Activated T-cell treated with anti-CD3 and anti-CD28 coated beads, Interleukin-2, amount 50 U/mL, for 48 hours (primary cell): Measurements from ENCODE around the gene TMPO.
"Not testable (repeated sequence)": the region's sequence is repeated elsewhere in the genome, so short reads cannot be mapped to it uniquely, and the experiment has no call there.

ENCODE experiments used
- DNase-seq, 2 experiments: peaks; one replicate each; pipeline ENCODE4 v3.0.0-alpha.2; 2020

The TMPO gene

DNA sequence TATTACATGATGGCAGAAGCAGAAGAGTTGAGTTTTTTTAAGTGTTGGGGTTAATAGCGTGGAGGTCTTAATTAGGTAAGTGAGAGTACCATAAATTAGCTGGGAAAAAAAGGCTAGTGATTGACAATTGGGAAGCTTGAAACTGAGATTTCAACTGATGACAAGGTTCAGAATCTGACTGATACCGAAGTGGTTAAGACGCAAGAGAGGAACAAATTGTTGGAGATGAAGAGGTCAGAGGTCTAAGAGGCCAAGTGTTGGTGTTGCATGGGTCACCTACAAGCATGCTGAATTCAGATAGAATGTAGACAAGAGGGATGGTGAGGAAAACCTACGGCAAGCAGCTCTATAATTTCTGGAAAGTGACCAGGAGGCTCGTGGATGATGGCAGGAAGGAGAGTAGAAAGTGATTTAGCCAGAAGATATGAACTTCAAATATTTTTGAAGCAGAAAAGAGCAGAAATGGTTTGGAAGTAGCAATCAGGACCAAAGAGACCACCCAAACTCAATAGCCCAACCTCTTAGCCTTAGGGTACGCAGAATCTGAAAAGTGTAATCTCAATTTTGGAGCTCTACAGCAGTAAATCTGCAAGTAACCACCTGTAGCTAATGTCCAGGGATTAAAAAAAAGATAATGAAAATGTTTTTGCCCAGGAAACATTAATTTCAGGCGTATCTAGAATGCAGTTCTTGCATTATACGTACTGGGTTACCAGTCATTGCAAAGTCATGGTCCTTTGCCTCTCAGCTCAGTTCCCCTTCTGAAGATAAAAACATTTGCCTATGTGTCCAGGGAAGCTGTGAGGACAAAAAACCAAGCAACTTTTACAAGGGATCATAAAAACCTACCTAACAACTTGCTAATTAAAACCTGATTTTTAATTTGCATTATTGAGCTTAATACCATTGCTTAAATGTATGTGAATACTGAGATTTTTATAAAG is 1.7 kb upstream of the TMPO start:
- DNase-seq: peak; percentile 11 to 14

DNA sequence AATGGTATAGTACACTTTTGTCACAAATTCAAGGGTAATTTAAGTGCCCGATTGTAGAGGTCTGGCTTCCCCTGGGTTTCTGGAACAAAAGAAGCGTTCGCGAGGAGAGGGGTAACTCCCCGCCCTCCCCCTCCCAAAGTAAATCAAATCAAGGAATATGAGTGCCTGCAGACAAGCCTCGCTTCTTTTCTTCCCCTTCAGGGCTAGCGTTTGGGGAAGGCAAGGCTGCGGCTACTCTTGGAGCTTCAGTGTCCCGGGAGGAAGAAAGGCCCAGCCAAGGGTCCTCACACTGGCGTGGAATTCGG is 456 bp upstream of the TMPO start:
- no peak for DNase-seq

DNA sequence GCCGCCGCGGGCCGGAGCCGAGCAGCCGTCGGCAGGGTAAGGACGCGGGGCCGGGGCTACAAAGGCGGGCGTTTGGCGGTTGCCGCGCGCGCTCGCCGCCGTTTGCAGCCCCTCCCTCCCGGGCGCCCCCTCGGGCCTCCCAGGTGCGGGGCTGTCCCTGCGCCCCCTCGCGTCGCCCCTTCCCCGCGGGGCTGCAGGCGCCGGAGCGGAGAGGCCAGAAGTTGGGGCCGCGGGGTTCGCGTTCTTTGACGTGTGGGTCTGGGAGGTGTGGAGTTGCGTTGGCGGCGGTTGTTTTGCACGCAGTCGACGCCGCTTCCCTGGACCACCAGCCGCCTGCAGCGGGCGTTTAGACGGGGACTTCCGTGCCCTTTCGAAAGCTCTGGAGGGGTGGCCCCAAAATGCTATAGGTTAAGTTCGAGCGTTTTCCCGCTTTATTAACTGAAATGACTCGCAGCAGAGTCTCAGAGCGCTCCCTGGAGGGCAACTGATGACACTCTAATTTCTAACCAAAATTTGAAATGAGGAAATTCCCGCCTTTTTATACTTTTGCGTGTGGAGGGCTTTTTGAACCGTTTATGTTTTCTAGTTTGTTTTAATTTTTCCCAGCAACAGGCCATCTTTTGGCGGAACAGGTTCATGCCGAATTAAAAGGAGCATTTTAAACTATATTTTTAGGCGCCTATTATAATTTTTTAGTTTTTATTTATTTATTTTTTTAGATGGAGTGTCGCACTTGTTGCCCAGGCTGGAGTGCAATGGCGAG is 902 bp downstream of the TMPO start:
- DNase-seq: peak; percentile 88 to 91

DNA sequence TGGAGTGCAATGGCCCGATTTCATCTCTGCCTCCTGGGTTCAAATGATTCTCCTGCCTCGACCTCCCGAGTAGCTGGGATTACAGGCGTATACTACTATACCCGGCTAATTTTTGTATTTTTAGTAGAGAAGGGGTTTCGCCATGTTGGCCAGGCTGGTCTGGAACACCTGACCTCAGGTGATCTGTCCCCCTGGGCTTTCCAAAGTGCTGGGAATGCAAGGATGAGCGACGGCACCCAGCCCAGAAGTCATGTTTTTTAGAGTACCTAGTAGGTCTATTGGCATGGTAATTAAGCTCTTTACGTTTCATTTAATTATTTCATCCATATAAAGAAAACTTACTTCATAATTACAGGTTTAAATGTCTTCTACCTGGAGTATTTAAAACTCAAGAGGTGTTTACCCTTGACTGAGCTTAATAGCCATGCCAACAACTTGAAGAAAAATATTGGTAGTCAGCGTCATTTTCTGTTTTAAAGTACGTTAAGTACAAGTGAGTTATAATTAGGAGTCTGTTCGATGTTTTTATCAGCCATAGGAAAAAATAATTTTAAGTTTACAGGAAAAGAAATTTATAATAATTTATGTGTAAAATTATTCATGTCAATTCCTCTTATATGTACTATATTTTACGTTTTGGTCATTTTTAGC is 4.0 kb downstream of the TMPO start:
- DNase-seq: no peak

DNA sequence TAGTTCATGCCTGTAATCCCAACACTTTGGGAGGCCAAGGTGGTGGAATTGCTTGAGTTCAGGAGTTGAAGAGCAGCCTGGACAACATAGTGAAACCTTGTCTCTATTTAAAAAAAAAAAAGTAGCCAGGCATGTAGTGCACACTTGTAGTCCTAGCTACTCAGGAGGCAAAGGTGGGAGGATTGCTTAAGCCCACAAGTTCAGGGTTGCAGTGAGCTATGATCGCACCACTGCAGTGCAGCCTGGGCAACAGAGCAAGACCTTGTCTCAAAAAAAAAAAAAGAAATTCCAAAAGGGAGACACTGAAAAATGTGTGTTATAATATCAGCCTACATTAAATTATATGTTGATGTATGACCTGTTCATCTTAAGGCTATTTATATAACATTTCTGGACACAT is 14.7 kb downstream of the TMPO start:
- DNase-seq: no peak

DNA sequence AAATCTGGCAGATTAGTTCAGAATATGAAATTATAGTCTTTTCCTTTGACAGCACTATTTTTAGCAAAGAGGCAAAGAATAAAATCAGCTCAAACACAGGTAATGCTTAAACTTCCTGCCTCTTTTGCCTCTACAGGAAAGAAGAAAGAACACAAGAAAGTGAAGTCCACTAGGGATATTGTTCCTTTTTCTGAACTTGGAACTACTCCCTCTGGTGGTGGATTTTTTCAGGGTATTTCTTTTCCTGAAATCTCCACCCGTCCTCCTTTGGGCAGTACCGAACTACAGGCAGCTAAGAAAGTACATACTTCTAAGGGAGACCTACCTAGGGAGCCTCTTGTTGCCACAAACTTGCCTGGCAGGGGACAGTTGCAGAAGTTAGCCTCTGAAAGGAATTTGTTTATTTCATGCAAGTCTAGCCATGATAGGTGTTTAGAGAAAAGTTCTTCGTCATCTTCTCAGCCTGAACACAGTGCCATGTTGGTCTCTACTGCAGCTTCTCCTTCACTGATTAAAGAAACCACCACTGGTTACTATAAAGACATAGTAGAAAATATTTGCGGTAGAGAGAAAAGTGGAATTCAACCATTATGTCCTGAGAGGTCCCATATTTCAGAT is 17.4 kb downstream of the TMPO start:
- DNase-seq: no peak

DNA sequence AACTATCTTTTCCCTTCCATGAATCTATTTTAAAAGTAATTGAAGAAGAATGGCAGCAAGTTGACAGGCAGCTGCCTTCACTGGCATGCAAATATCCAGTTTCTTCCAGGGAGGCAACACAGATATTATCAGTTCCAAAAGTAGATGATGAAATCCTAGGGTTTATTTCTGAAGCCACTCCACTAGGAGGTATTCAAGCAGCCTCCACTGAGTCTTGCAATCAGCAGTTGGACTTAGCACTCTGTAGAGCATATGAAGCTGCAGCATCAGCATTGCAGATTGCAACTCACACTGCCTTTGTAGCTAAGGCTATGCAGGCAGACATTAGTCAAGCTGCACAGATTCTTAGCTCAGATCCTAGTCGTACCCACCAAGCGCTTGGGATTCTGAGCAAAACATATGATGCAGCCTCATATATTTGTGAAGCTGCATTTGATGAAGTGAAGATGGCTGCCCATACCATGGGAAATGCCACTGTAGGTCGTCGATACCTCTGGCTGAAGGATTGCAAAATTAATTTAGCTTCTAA is 18.4 kb downstream of the TMPO start:
- no peak for DNase-seq

DNA sequence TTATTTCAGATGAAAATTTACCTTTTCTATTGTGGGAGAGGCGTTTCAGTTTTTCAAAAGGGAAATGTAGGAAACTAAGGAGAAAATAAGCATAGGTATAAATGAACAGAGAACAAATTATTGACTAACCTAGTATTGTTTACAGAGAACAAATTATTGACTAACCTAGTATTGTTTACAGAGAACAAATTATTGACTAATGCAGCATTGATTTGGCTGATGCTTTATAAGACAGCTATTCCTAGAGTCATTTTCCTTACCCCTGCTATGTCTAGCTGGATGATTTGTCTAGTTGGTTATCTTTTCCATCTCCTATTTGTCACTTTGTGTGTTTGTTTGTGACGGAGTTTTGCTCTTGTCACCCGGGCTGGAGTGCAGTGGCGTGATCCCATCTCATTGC is 22.6 kb downstream of the TMPO start:
- no peak for DNase-seq

DNA sequence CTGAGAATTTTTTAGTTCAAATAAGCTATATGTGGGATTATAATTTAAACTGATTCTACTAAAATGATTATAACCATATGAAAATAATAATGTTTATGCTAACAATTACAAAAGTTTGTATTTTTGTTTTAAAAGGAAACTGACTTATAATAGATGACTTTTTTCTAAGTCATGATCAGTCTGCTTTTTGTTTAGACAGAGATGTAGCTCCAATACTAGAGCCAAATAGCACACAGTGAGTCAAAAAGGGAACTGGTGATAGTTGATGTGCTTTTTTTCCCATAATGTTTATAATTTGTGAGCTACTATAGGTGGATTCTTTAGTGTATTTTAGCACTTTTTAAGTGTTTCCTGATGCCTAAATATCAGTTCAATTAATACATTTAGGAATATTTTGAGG is 28.3 kb downstream of the TMPO start:
- no peak for DNase-seq

DNA sequence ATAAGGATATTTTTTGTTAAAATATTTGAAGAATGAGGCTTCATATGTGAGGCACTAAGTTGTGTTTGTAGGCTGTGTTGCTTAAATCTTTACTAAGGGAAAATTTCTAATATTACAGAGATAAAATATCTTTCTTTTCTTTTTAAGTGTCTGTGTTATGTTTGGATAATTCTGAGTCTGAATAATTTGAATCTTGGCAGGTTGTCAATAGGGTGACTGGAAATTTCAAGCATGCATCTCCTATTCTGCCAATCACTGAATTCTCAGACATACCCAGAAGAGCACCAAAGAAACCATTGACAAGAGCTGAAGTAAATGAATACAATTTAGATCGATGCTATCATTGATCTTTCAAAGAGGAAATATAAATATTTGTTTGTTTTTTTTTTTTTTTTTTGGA is 29.4 kb downstream of the TMPO start:
- DNase-seq: no peak

DNA sequence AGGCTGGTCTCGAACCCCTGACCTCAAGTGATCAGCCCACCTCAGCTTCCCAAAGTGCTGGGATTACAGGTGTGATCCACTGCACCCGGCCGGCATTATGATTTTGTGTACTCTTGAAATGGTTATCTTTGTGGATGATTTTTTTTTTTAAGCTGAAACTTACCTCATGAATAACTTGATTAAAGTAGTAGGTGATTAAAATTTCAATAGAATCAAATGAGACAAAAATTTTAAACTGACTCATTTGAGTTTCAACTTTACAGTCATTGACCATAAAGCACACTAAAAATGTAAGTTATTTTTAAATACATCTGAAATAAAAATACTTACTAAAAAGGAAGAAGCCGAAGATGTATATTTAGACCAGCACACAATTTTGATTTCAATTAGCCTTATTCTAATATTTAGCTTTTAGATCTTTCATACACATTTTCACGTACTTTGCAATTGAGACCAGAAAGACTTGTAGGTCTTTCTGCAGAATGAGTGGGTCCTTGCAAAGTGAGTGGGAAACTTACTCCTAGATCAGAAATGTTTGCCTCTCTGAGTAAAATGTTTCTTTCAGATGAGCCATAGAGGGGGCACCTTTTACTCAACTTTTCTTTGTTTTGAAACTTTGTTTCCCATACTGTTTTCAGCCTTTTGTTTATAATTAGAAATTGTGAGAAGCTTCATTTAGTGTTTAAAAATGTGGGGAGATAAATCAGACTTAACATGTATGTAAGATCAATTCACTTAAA is 34.2 kb downstream of the TMPO start:
- no peak for DNase-seq

DNA sequence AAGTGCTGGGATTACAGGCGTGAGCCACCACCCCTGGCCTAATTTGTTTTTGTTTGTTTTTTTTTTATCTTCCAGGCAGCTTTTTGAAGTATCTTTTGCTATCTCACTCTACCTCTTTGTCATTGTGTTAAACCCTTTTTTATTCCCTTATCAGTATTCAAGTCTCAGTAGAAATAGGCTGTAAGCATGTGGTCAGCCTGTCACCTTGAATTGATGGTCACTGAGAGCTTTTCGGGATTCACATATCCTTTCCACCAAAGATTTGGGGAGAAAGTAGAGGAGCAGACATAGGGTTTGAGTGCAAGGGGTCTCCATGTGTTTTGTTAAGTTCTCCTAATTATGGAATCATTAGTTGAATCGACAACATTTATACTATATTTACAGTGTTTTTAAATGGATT is 36.4 kb downstream of the TMPO start:
- no peak for DNase-seq

DNA sequence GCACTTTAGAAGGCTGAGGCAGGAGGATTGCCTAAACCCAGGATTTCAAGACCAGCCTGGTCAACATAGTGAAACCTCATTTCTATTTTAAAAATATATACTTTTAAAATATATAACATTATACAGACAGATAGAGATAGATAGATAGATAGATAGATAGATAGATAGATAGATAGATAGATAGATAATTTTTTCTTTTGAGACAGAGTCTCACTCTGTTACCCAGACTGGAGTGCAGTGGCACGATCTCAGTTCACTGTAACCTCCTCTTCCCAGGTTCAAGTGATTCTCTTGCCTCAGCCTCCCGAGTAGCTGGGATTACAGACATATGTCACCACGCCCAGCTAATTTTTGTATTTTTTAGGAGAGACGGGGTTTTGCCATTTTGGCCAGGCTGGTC is 42.7 kb downstream of the TMPO start:
- DNase-seq: not testable (repeated sequence)

DNA sequence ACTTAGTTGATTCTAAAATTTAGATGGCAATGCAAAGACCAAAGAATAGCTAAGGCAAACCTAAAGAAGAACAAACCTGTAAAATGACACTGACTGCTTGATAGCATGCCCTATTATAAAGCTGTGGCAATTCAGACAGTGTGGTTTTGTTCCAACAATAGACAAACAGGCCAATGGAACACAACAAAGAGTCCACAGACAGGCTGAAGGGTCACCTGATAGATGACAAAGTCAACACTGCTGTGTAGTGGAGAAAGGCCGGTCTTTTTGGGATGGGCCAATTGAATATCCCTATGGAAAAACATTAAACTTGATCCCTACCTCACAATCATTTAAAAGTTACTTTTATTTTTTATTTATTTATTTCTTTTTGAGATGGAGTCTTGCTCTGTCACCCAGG is 44.3 kb downstream of the TMPO start:
- DNase-seq: no peak

DNA sequence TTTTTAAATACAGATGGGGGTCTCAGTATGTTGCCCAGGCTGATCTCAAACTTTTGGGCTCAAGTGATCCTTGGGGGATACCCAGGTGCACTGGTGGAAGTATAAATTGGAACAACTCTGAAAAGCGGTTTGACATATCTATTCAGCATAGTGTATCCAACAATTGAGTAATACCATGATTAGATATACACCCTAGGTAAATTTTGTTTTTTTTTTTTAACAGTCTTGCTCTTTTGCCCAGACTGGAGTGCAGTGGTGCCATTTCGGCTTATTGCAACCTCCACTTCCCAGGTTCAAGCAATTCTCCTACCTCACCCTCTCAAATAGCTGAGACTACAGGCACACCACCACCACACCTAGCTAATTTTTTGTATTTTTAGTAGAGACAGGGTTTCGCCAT is 46.5 kb downstream of the TMPO start:
- no peak for DNase-seq

DNA sequence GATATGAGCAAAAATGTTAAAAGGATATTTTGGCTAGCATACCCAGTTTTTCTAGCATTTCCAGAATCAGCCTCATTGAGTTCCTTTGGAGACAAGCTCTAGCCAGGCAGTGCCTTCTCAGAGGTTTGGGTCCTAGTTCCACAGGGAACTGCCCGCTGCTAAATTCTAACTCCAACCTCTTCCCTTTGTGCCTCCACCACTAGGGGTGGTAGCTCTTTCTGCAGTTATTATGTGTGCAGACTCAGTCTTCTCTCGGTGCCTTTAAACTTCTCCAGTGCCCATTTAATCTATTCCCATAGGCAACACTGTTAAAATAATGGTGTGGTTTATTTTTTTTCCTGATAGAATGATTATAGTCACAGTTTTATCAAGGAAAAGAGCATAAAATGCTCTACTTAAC is 56.6 kb downstream of the TMPO start:
- no peak for DNase-seq

DNA sequence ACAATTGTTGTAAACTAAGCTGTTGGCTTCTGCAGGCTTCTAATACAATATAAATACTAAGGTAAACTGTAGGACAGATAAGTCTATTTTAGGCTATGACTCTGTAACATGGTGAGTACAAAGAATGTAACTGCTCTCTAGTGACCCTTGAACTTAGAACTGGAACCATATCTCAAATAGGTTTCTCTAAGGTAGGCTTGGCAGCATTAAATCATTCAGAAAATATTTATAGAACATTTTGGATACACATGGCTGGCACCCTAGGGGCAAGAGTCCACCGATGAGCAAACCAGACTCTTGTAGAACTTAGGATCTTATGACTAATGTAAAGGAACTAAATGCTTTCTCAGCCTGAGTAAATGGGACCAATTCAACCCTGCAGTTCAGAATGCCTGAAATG is 58.7 kb downstream of the TMPO start:
- DNase-seq: no peak

DNA sequence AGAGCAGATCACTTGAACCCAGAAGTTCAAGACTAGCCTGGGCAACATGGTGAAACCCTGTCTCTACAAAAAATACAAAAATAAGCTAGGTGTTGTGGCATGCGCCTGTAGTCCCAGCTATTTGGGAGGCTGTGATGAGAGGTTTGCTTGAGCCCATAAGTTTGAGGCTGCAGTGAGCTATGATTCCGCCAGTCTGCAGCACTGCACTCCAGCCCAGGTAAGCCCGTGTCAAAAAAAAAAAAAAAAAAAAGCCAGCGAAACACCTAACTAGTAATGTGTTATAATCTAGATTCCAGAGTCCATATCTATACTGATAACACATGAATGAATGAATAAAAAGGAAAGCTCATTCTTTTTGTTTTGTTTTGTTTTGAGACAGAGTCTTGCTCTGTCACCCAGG is 59.6 kb downstream of the TMPO start:
- DNase-seq: no peak

DNA sequence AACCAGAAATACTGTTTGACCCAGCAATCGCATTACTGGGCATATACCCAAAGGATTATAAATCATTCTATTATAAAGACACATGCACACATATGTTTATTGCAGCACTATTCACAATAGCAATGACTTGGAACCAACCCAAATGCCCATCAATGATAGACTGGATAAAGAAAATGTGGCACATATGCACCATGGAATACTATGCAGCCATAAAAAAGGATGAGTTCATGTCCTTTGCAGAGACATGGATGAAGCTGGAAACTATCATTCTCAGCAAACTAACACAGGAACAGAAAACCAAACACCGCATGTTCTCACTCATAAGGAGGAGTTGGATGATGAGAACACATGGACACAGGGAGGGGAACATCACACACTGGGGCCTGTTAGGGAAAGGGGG is 61.4 kb downstream of the TMPO start:
- not testable (repeated sequence) for DNase-seq

DNA sequence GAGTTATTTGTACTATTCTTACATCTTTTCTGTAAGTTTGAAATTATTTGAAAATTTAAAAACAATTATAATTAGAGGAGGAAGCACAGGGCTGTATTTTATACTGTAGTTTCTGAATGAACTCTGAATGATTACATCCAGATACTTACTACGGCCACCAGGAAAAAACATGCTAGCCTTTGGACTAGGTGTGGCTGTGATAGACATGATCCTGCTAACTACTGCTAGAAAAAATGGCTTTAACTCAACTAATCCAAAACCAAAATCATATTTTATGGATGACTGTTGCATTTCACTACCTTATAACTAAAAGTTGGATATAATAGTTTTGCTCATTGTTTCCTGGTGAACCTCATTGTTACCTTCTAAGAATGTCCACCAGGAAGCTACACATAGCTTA is 63.0 kb downstream of the TMPO start:
- DNase-seq: no peak

DNA sequence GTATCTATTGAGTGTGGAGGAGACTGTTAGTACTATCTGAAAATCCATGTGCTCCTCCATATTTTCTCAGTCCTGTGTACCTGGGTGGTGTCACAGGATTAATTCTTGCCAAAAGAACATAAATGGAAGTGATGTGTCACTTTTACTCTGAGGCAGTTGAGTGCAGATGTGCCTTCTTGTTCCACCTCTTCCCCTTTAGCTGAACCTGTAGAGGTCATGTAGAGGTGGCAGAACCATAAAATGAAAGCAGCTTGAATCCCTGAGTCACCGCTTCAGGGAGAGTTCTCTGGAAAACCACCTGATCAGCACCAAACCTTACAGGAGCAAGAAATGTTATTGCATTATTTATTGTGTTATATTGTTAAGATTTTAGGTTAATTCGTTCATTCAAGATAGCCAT is 63.4 kb downstream of the TMPO start:
- DNase-seq: no peak

DNA sequence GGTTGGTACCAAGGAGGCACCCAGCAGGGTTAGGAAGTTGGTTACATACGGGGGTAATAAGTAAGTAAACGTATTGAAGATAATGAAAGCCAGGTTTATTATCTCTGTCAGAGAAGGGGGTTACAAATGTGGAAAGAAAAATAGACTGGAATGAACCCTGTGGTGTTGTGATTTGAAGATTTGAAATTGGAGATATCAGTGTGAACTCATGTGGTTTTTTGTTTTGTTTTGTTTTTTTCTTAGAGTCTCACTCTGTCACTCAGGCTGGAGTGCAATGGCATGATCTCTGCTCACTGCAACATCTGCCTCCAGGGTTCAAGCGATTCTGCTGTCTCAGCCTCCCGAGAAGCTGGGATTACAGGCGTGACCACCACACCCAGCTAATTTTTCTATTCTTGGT is 64.0 kb downstream of the TMPO start:
- DNase-seq: no peak

DNA sequence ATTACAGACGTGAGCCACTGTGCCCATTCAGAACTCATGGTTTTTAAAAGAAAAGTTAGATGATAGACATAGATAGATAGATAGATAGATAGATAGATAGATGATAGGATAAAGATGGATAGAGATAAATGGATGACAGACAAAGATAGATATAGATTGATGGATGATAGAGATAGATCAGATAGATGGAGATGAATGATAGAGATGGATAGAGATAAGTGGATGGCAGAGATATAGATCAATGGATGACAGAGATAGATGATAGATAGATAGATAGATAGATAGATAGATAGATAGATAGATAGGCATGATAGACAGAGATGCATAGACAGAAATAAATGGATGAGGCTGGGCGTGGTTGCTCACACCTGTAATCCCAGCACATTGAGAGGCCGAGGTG is 64.4 kb downstream of the TMPO start:
- no peak for DNase-seq
